ENCODE measurements around the gene SCD. TPM values are rescaled to one million over a fixed set of nuclear protein-coding genes. Genes with fewer than 3 reads are reported as not detected.

Gene SCD
- total and polyA plus RNA-seq, 2 of the 13 experiments (the other 11 are each of a cell fraction or from before 2014, with no cell fraction given), result 492 to 512 TPM

DNA sequence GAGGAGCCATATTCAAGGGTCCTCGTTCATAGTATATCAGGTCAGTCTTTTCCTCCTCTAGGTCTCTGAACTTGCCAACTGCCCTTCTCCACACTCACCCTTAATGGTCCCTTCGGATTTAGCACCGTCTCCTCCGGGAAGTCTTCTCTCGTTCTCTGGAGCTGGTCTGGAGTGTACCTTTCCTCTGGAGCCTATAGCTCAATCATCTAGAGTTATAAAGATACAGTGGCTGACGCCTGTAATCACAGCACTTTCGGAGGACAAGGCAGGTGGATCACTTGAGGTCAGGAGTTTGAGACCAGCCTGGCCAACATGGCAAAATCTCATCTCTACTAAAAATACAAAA is 4.4 kb upstream of the SCD start (continued):
- TF ChIP-seq, protein P1, sequence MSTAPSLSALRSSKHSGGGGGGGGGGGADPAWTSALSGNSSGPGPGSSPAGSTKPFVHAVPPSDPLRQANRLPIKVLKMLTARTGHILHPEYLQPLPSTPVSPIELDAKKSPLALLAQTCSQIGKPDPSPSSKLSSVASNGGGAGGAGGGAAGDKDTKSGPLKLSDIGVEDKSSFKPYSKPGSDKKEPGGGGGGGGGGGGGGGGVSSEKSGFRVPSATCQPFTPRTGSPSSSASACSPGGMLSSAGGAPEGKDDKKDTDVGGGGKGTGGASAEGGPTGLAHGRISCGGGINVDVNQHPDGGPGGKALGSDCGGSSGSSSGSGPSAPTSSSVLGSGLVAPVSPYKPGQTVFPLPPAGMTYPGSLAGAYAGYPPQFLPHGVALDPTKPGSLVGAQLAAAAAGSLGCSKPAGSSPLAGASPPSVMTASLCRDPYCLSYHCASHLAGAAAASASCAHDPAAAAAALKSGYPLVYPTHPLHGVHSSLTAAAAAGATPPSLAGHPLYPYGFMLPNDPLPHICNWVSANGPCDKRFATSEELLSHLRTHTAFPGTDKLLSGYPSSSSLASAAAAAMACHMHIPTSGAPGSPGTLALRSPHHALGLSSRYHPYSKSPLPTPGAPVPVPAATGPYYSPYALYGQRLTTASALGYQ (CRISPR knock-in tag; IDR thresholded peaks at IDR 0.05), result no peak
- no peak for TF ChIP-seq ZNF772 (CRISPR knock-in tag; IDR thresholded peaks at IDR 0.05)
- TF ChIP-seq SCMH1 (CRISPR knock-in tag; IDR thresholded peaks at IDR 0.05; ENCODE audit: borderline replicate concordance), result no peak
- no peak for TF ChIP-seq ZNF619 (CRISPR knock-in tag; IDR thresholded peaks at IDR 0.05)
- peak; percentile 4; the same call in 1 of the 2 replicates for TF ChIP-seq ZNF687 (CRISPR knock-in tag; IDR thresholded peaks at IDR 0.05)
- no peak for TF ChIP-seq HNF4A (CRISPR knock-in tag; IDR thresholded peaks at IDR 0.05)
- no peak for TF ChIP-seq ZNF280B (CRISPR knock-in tag; IDR thresholded peaks at IDR 0.05; ENCODE audit: borderline replicate concordance)
- no peak for TF ChIP-seq ZNF773 (CRISPR knock-in tag; IDR thresholded peaks at IDR 0.05; ENCODE audit: borderline replicate concordance)
- no peak; the same call in 1 of the 2 replicates for TF ChIP-seq SMAD1 (CRISPR knock-in tag; IDR thresholded peaks at IDR 0.05; ENCODE audit: borderline replicate concordance, low read depth)
- no peak for TF ChIP-seq SNRNP70 (IDR thresholded peaks at IDR 0.05; ENCODE audit: low read depth, low read length)
- TF ChIP-seq AHDC1 (CRISPR knock-in tag; IDR thresholded peaks at IDR 0.05; ENCODE audit: borderline replicate concordance), result 0 out of 2 replicates have a peak, but pooled peaks have one; percentile 10
- TF ChIP-seq ZNF580 (CRISPR knock-in tag; IDR thresholded peaks at IDR 0.05; ENCODE audit: borderline replicate concordance, low read depth), result no peak
- TF ChIP-seq SMARCC2 (IDR thresholded peaks at IDR 0.05), result no peak
